ENCODE data around the gene OR1J1. TPM values are rescaled to one million over a fixed set of nuclear protein-coding genes. Genes with fewer than 3 reads are reported as not detected.
A peak's percentile ranks its signal among the peaks of the same experiment; 100 is the strongest.

Gene OR1J1
- total RNA-seq, 1 donor: not detected

DNA sequence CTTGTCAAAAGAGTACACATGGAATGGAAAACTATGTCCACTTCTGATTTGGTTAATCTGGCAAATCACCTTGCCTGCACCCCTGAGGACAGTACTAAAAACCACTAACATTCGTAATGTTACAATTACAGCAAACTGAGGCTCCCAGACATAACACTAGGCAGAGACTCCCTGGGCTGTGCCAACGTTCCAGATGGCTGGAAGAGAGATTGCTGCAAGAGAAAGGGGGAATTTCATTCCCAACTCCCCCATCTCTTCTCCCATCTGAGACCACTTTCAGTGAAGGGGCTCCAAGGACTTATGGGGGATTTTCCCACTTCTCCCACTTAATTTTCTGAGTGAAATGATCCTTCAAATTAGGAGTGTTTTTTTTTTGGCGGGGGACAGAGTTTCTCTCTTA is 11.3 kb downstream of the OR1J1 start:
- TF ChIP-seq, protein P1, sequence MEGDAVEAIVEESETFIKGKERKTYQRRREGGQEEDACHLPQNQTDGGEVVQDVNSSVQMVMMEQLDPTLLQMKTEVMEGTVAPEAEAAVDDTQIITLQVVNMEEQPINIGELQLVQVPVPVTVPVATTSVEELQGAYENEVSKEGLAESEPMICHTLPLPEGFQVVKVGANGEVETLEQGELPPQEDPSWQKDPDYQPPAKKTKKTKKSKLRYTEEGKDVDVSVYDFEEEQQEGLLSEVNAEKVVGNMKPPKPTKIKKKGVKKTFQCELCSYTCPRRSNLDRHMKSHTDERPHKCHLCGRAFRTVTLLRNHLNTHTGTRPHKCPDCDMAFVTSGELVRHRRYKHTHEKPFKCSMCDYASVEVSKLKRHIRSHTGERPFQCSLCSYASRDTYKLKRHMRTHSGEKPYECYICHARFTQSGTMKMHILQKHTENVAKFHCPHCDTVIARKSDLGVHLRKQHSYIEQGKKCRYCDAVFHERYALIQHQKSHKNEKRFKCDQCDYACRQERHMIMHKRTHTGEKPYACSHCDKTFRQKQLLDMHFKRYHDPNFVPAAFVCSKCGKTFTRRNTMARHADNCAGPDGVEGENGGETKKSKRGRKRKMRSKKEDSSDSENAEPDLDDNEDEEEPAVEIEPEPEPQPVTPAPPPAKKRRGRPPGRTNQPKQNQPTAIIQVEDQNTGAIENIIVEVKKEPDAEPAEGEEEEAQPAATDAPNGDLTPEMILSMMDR (IDR thresholded peaks at IDR 0.05; ENCODE audit: insufficient read depth, low read length): no peak
- no peak overlapping the region for H3K4me3 ChIP-seq (ENCODE audit: low read depth, low read length)
- DNase-seq (ENCODE audit: low read depth): no peak

DNA sequence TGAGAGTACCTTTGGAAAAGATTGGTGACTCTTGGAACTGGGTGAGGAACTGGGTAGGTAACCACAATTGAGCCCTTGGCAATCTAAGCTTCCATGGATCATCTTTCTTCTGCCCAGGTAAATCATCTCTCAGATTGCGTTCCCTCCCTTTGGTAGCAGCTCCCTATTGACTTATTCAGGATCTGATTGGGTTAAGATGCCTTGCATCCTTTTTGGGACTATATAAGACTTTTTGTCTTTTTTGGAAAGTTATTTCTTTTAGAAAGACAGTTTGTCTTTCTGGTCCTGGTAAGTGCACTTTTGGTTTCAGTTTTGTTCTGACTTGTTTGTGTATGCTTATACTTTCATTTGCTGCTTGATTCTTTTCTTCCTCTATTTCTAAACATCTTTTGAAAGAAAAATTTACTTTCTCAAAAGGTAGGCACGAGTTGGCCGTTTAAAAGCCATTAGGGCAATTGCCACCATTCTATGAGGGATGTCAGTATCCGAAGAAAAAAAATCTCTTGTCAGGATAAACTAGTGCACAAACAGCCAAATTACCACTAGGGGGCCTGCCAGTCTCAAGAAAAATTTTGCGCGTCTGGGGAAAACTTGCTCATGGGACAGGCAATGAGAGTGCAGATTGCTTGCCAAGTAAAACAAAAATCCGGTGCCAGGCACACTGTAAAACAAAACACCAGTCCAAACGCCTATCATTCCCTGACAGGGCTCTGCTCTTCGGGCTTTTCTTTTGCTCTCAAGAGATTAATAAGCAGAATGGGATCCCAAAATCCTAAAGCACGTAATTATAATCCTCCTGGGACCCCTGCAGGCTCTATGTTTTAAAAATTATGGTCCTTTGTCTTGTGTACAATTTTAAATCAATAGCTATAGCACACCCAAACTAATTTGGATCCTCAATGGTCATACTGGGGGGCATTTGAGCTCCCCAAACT is 12.8 kb downstream of the OR1J1 start:
- TF ChIP-seq, protein P1 (IDR thresholded peaks at IDR 0.05; ENCODE audit: insufficient read depth, low read length): peak; percentile 83
- peak; percentile 94 for DNase-seq (ENCODE audit: low read depth)
- peak overlapping the region; percentile 54 for H3K4me3 ChIP-seq (ENCODE audit: low read depth, low read length)

DNA sequence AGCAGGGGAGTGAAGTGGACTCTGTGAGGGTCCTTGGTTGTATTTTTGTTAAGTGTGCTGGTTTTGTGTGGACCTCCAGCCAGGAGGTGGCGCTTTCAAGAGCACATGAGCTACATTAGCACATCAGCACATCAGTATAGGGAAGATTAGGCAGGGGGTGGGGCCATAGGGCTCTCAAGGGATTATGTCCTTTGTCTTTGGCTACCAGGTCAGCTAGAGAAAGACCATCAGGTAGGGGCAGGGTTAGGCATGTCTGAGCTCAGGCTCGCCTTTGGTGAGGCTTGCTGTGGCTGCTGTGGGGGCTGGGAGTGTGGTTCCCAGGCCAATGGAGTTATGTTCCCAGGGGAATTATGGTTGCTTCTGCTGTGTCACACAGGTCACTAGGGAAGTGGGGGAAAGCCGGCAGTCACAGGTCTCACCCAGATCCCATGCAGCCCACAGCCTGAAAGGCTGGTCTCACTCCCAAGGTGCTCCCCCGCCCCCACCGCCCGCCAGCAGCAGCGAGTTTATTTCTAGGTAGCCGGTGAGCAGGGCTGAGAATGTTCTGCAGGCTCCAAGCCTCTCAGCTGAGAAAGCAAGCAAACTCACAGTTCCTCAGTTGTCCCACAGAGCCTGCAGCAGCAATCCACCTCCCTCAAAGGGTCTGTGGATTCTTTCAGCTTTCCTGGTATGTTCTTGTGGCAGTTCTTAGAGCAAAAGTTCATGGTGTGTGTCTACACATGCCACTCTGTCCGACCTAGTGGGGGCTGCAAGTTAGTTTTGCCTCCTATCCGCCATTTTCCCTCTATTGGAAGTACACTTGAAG is 13.7 kb downstream of the OR1J1 start:
- no peak for DNase-seq (ENCODE audit: low read depth)
- TF ChIP-seq, protein P1 (IDR thresholded peaks at IDR 0.05; ENCODE audit: insufficient read depth, low read length): no peak
- peak overlapping the region; percentile 54 for H3K4me3 ChIP-seq (ENCODE audit: low read depth, low read length)

DNA sequence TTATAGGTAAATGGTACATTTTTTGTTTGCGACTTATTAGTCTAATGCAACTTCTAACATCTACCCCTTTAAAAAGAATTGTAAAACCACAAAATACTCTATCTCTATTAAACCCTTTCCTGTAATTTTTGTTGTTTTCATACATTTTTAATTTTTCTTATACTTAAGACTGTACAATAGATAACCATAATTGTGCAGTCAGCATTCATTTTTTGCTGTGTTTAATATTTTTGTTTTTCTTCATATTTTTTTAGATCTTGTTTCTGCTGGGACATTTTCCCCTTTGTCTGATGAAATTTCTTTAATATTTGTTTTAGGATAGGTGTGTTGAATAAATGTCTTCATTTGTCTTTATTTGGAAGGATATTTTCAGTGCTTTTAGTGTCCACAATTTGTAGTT is 19.9 kb downstream of the OR1J1 start:
- no peak for DNase-seq (ENCODE audit: low read depth)
- H3K4me3 ChIP-seq (ENCODE audit: low read depth, low read length): no peak overlapping the region
- TF ChIP-seq, protein P1 (IDR thresholded peaks at IDR 0.05; ENCODE audit: insufficient read depth, low read length): no peak

DNA sequence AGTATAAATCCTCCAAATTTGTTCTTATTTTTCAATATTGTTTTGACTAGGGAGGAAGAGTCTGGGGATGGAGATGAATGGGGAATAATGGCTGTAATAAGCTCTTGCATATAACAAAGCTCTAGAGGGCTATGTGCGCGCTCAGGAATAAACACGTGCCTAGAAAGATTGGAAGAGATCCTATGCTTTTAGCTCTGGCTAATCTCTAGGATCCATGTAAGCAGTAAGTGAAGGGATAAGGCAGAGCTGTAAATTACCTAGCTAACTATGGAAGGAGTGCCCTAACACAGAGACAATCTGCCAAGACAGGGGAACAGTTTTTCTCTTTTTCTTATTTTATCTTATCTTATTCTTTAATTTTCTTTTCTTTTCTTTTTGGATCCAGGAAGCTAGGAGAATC is 21.6 kb downstream of the OR1J1 start:
- no peak for DNase-seq (ENCODE audit: low read depth)
- H3K4me3 ChIP-seq (ENCODE audit: low read depth, low read length): no peak overlapping the region
- TF ChIP-seq, protein P1 (IDR thresholded peaks at IDR 0.05; ENCODE audit: insufficient read depth, low read length): no peak

DNA sequence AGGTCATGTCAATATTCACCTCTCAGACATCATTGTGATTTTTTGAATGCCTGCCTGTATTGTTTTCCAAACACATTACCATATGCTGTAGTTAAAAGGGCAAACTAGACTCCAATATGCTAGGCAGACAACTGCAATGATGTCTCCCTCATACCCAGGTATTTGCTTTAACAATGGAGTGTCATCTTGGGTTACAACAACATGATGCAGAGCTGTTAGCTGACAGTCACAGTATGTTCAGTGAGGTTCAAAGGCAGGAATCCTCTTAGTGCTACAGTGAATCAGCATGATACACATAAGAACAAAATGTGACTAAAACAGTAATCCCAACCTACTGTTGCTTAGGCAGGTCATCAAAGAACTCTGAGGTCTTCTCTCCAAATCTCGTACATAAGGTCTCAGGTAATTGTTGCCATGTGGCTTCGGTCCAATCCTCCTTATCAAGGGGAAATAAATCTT is 24.0 kb downstream of the OR1J1 start:
- TF ChIP-seq, protein P1 (IDR thresholded peaks at IDR 0.05; ENCODE audit: insufficient read depth, low read length): no peak
- peak; percentile 11 for DNase-seq (ENCODE audit: low read depth)
- H3K4me3 ChIP-seq (ENCODE audit: low read depth, low read length): no peak overlapping the region

All from fibroblast of the aortic adventitia (primary cell).